Neuronal stem cell (in vitro differentiated cells): Measurements from ENCODE around the gene PIAS3.
"Not testable (repeated sequence)": the region's sequence is repeated elsewhere in the genome, so short reads cannot be mapped to it uniquely, and the experiment has no call there.

ENCODE experiments used
- DNase-seq: peaks from one replicate; pipeline ENCODE4 v3.0.0-alpha.2; 2013; ENCODE audit warnings: low spot score
- H2AFZ ChIP-seq: one replicate; pipeline ENCODE4 v1.6.1; 2013; ENCODE audit warnings: mild to moderate bottlenecking, low read length, inconsistent platforms
- H2AK5ac ChIP-seq: 2 replicates; pipeline ENCODE4 v1.6.1; 2013; ENCODE audit warnings: low read depth, mild to moderate bottlenecking, inconsistent platforms, low read length, moderate library complexity, mixed read lengths
- H2BK120ac ChIP-seq: 2 replicates; pipeline ENCODE4 v1.6.1; 2013; ENCODE audit warnings: low read depth, mild to moderate bottlenecking, inconsistent platforms, low read length, moderate library complexity, mixed read lengths
- H2BK12ac ChIP-seq: one replicate; pipeline ENCODE4 v1.6.1; 2013; ENCODE audit warnings: low read length, inconsistent platforms
- H2BK15ac ChIP-seq: 2 replicates; pipeline ENCODE4 v1.6.1; 2013; ENCODE audit warnings: mild to moderate bottlenecking, low read length, inconsistent platforms, mixed read lengths
- H2BK5ac ChIP-seq: one replicate; pipeline ENCODE4 v1.6.1; 2013; ENCODE audit warnings: inconsistent platforms, mild to moderate bottlenecking, low read length, moderate library complexity
- H3K14ac ChIP-seq: one replicate; pipeline ENCODE4 v1.6.1; 2013; ENCODE audit warnings: low read length, inconsistent platforms
- H3K18ac ChIP-seq: 2 replicates; pipeline ENCODE4 v1.6.1; 2013; ENCODE audit warnings: low read length, inconsistent platforms
- H3K23ac ChIP-seq: 2 replicates; pipeline ENCODE4 v1.6.1; 2013; ENCODE audit warnings: low read depth, mild to moderate bottlenecking, mixed read lengths, low read length, inconsistent platforms; ENCODE audit not compliant: poor library complexity
- H3K27ac ChIP-seq: replicated peaks from 3 replicates; pipeline ENCODE4 v1.5.1; 2013; ENCODE audit warnings: low read length, inconsistent platforms
- H3K27me3 ChIP-seq, 3 experiments: 2 replicates each; pipeline ENCODE4 v1.6.1; 2013; ENCODE audit warnings: low read length in 3 of 3, mild to moderate bottlenecking in 2 of 3, inconsistent platforms in 1 of 3, low read depth in 1 of 3, mixed read lengths in 1 of 3, moderate library complexity in 1 of 3; ENCODE audit not compliant: control insufficient read depth in 3 of 3, insufficient read depth in 3 of 3
- H3K36me3 ChIP-seq, 2 donors: replicated peaks in 1 of 2; 2 replicates each; pipeline ENCODE4 v1.6.1; 2013; ENCODE audit warnings: low read length in 2 of 2; ENCODE audit not compliant: control insufficient read depth in 2 of 2, insufficient read depth in 2 of 2
- H3K4ac ChIP-seq: 2 replicates; pipeline ENCODE4 v1.6.1; 2013; ENCODE audit warnings: inconsistent platforms, mild to moderate bottlenecking, low read length, moderate library complexity
- H3K4me1 ChIP-seq, 2 donors: 1 replicate in 1 of 2; 2 replicates in 1 of 2; pipeline ENCODE4 v1.6.1; 2013; ENCODE audit warnings: low read length in 2 of 2, low read depth in 1 of 2; ENCODE audit not compliant: control insufficient read depth in 2 of 2, insufficient read depth in 1 of 2
- H3K4me2 ChIP-seq: one replicate; pipeline ENCODE4 v1.6.1; 2013; ENCODE audit warnings: mild to moderate bottlenecking, low read length, inconsistent platforms; ENCODE audit not compliant: insufficient read depth, poor library complexity, severe bottlenecking
- H3K4me3 ChIP-seq, 2 donors: 2 replicates each; pipeline ENCODE4 v1.5.1; 2013; ENCODE audit warnings: low read length in 2 of 2, mild to moderate bottlenecking in 2 of 2, inconsistent platforms in 1 of 2, moderate library complexity in 1 of 2
- H3K79me1 ChIP-seq: one replicate; pipeline ENCODE4 v1.6.1; 2013; ENCODE audit warnings: low read depth, mild to moderate bottlenecking, inconsistent platforms, low read length, moderate library complexity
- H3K9ac ChIP-seq: one replicate; pipeline ENCODE4 v1.6.1; 2013; ENCODE audit warnings: mild to moderate bottlenecking, low read depth, low read length, inconsistent platforms; ENCODE audit not compliant: poor library complexity
- H3K9me3 ChIP-seq, 2 donors: replicated peaks in 1 of 2; 2 replicates each; pipeline versions ENCODE3 to v1.6.1; 2013; ENCODE audit warnings: low read length in 2 of 2, mild to moderate bottlenecking in 2 of 2, inconsistent platforms in 1 of 2, low read depth in 1 of 2, mixed read lengths in 1 of 2, moderate library complexity in 1 of 2; ENCODE audit not compliant: control insufficient read depth in 2 of 2, insufficient read depth in 1 of 2
- H4K8ac ChIP-seq: one replicate; pipeline ENCODE4 v1.6.1; 2013; ENCODE audit warnings: low read depth, mild to moderate bottlenecking, inconsistent platforms, low read length, moderate library complexity
- H4K91ac ChIP-seq: one replicate; pipeline ENCODE4 v1.6.1; 2013; ENCODE audit warnings: low read length, low read depth, mild to moderate bottlenecking, inconsistent platforms; ENCODE audit not compliant: poor library complexity
- WGBS, 2 donors: extraction: QIAGEN DNeasy Blood & Tissue Kit; methylation state at CpG; one replicate each; pipeline ENCODE4 v1.1.7; 2013; ENCODE audit warnings: missing lambda C conversion rate in 2 of 2, mixed read lengths in 1 of 2; ENCODE audit not compliant: insufficient read length in 2 of 2, insufficient replicate concordance in 1 of 2; ENCODE audit errors: extremely low coverage in 2 of 2; 5-methylcytosine and 5-hydroxymethylcytosine counted together

PIAS3 gene

DNA sequence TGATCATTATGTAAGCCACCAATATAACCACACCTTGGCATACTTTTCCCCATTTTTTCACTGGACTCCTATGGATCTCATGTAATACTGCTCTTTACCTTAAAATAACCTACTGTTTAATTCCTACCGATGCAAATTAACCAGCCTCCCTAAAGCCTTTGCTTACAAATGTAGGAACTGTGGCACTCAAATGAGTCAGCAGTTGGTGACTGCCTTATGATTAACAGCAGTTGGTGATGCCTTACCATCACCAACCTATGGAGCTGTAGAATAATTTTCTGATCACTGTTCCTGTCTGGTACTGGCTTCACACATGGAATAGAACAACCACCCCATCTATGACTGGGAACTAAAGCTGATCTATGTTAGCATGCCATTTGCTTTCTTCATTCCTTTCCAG, 21.2 kb downstream of the PIAS3 start:
- no peak overlapping the region for H2BK12ac ChIP-seq
- no peak overlapping the region for H3K4me3 ChIP-seq
- no peak overlapping the region for H3K9ac ChIP-seq
- no peak overlapping the region for H3K18ac ChIP-seq
- H3K4me1 ChIP-seq = no peaks in the 10 kb centered on the region
- no peak overlapping the region for H3K14ac ChIP-seq
- H2AFZ ChIP-seq = no peak overlapping the region
- no peak overlapping the region for H3K4ac ChIP-seq
- H2BK120ac ChIP-seq = no peak overlapping the region
- no peak overlapping the region for H2BK15ac ChIP-seq
- DNase-seq = no peak
- WGBS, 2 donors = no CpG with 5 or more reads among the region's 1 CpG
- no peak overlapping the region for H4K8ac ChIP-seq
- H3K27ac ChIP-seq = no peak overlapping the region
- H3K23ac ChIP-seq = no peak overlapping the region
- no peak overlapping the region for H4K91ac ChIP-seq
- H2AK5ac ChIP-seq = no peak overlapping the region
- H3K27me3 ChIP-seq = no peaks in the 10 kb centered on the region
- no peak overlapping the region for H3K4me2 ChIP-seq
- H2BK5ac ChIP-seq = no peak overlapping the region
- H3K79me1 ChIP-seq = no peaks in the 10 kb centered on the region
- no peaks in the 10 kb centered on the region for H3K9me3 ChIP-seq
- H3K36me3 ChIP-seq = peaks cover 38 to 99% of the 10 kb centered on the region in 2 donors

DNA sequence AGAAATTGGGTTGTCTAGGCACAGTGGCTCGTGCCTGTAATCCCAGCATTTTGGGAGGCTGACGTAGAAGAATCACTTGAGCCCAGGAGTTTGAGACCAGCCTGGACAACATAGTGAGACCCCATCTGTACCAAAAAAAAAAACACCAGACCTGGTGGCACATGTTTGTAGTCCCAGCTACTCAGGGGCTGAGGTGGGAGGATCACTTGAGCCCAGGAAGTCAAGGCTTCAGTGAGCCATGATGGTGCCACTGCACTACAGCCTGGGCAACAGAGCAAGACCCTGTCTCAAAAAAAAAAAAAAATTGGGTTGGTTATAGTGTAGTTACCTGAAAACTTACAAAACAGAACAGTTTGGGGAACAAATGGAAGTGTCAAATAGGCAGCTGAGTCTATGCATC, 28.1 kb downstream of the PIAS3 start:
- not testable (repeated sequence) for H2BK12ac ChIP-seq, H2AK5ac ChIP-seq, H3K23ac ChIP-seq, H3K9ac ChIP-seq, H3K4me2 ChIP-seq, H3K4me3 ChIP-seq, H4K91ac ChIP-seq, H2BK120ac ChIP-seq, H3K27me3 ChIP-seq, H3K27ac ChIP-seq, H2BK5ac ChIP-seq, H4K8ac ChIP-seq, H2AFZ ChIP-seq, DNase-seq, H3K14ac ChIP-seq, H2BK15ac ChIP-seq, H3K79me1 ChIP-seq, H3K9me3 ChIP-seq, H3K18ac ChIP-seq, H3K4ac ChIP-seq, H3K4me1 ChIP-seq
- H3K36me3 ChIP-seq = peaks cover 38 to 97% of the 10 kb centered on the region in 2 donors
- no CpG with 5 or more reads among the region's 2 CpGs for WGBS, 2 donors

DNA sequence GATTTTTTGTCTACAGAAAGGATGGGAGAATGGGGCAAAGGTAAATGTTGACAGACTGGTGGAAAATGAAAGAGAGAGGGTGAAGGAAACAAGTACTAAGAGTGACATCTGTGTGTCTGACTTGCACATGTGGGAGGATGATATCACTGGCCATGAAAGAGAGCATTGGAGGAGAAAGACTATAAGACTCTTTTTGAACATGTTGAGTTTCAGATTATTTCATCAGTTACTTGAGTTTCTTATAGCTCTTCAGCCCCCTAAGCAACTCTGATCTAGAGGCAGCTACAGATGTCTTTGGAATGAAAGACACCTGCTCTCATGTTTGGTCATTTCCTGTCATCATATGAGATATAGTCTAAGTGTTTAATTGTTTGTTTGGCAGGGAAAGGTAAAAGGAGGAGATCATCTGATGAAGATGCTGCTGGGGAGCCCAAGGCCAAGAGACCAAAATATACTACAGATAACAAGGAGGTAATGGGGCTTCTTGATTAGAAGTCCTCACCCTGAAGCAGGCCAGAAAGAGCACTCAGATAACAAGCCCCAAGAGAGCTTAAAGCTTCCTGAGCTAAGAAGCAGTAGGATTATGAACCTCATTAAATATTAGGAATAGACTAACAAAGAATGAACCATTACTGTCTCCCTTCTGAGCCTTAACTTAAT, 30.4 kb downstream of the PIAS3 start:
- Histone ChIP-seq H2BK12ac (no peak overlapping the region), H3K79me1 (no peaks in the 10 kb centered on the region), H2AFZ (no peak overlapping the region), H3K9me3 (no peaks in the 10 kb centered on the region), H3K4me2 (no peak overlapping the region), H3K36me3 (peaks cover 31 to 78% of the 10 kb centered on the region in 2 donors), H3K18ac (no peak overlapping the region), H2BK5ac (no peak overlapping the region), H4K91ac (no peak overlapping the region), H3K9ac (no peak overlapping the region), H2BK120ac (no peak overlapping the region), H2AK5ac (no peak overlapping the region), H3K4ac (no peak overlapping the region), H2BK15ac (no peak overlapping the region), H3K27ac (no peak overlapping the region), H3K27me3 (no peaks in the 10 kb centered on the region), H3K4me3 (no peak overlapping the region), H3K4me1 (peaks cover 0 to 2% of the 10 kb centered on the region in 2 donors), H3K14ac (no peak overlapping the region), H4K8ac (no peak overlapping the region), H3K23ac (no peak overlapping the region)
- no peak for DNase-seq

GRCh38 chr1:145827966-145828365, 30.9 kb downstream of the PIAS3 start:
- Histone ChIP-seq H2AK5ac (no peak overlapping the region), H3K18ac (no peak overlapping the region), H3K4ac (no peak overlapping the region), H3K9me3 (no peaks in the 10 kb centered on the region), H3K4me2 (no peak overlapping the region), H3K36me3 (peaks cover 26 to 73% of the 10 kb centered on the region in 2 donors), H2AFZ (no peak overlapping the region), H3K14ac (no peak overlapping the region), H4K91ac (no peak overlapping the region), H3K4me1 (peaks cover 0 to 2% of the 10 kb centered on the region in 2 donors), H2BK12ac (no peak overlapping the region), H2BK15ac (no peak overlapping the region), H2BK120ac (no peak overlapping the region), H3K79me1 (no peaks in the 10 kb centered on the region), H3K27ac (no peak overlapping the region), H2BK5ac (no peak overlapping the region), H3K9ac (no peak overlapping the region), H3K23ac (no peak overlapping the region), H3K27me3 (no peaks in the 10 kb centered on the region), H4K8ac (no peak overlapping the region), H3K4me3 (no peak overlapping the region)
- no peak for DNase-seq
